ENCODE measurements around the gene RAB7B.

GRCh38 chr1:205989786-205990185 is 13.4 kb downstream of the RAB7B start:
- no peak for TF ChIP-seq POLR2A (IDR thresholded peaks at IDR 0.05)
- no peak for TF ChIP-seq CTCF (IDR thresholded peaks at IDR 0.05)
- no peak for TF ChIP-seq EP300 (IDR thresholded peaks at IDR 0.05)
